IPS DF 19.7 (cell line): ENCODE measurements around the gene CAMTA2.
A peak's percentile ranks its signal among the peaks of the same experiment; 100 is the strongest.

ENCODE experiments used
- DNase-seq: peaks from one replicate; pipeline ENCODE4 v3.0.0-alpha.2; 2013; ENCODE audit warnings: low read depth, low spot score

The CAMTA2 gene

DNA sequence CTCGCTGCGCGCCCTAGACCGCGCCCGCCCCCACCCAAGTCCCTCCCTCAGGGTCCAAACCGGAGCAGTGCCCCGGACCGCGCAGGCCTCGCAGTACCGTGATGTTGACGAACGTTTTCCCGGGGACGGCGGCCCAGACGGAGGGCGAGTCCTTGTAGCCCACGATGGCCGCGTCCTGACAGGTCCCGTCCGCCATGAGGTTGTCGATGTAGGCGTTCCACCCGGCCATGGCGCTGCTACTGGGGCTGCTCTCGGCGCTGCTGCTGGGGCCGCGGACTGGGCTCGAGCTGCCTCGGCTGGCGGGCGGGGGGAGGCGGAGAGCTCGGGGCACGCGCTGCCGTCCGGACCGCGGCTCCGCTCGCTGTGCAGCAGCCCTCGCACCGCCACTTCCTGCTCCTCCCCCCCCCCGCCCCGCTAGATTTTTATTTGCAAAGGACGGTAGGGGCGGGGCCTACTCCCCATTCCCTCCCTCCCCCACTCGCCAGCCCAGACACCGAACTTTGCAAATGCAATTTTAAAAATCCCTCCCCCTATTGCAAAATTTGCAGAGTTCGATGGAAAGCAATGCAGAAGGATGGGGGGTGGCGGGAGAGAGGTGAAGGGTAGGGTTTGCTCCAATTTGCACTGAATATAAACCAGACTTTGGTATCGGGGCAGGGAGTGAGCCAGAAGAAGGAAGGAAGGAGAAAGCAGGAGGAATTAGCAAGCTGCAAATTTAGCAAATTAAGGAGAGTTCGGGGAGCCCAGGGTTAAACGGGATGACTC, 39.1 kb downstream of the CAMTA2 start, which contains the start of gene PFN1:
TSS of gene PFN1 (minus strand) at position 365 of the 765 bp plus-strand sequence. CDS start at position 229, 136 bp downstream.
- DNase-seq = no peak

DNA sequence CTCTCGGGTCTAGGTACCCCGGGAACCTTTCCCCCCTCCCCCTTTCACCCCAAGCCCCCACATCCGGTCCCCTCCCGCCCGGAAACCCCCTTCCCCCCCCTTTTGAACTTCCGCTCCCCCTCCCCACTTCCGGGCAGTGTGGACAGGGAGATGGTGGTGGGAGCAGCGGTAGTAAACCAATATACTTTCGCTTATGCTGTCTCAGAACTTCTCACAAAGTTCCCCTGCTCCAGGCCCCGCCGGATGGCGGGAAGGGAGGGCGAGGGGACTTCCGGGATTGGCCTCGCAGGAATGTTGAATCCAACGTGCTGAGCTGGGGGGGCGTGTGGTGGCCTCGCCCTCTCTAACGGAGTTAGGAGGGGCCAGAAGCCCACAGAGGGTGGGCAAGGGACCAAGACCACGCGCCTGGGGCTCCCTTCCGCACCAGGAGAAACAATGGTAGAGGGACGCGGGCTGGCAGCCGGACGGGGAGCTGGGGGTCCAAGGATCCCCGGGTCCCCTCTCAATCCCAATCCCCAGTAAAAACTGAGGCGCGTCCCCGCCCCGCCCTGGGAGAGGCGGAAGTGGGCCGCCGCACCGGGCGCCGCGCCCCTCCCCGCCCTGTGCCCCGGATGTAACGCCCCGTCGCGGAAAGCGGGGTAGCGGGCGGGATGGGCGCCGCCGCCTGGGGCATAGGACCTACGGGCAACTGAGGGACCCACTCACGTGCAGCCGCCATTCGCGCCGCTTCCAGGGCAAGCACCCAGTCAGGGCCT, 39.9 kb downstream of the CAMTA2 start:
- DNase-seq = no peak

GRCh38 chr17:4947010-4947410, 40.5 kb downstream of the CAMTA2 start:
- no peak for DNase-seq

- no peak for DNase-seq
Observed at GRCh38 chr17:4946312-4946976, 41.0 kb downstream of the CAMTA2 start.

DNA sequence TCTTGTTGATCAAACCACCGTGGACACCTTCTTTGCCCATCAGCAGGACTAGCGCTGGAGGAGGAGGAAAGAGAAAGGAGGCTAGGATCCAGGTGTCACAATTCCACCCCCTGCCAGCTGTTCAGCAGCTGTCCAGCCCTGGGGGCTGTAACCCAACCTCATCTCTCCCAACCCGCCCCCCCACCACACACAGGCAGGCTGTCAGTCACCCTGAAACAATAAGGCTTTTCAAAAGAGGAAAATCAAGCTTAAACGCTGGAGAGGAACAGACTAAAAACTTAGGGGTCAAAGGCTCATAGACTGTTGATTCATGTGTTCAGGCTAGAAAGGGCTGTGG, 41.6 kb downstream of the CAMTA2 start:
- no peak for DNase-seq

DNA sequence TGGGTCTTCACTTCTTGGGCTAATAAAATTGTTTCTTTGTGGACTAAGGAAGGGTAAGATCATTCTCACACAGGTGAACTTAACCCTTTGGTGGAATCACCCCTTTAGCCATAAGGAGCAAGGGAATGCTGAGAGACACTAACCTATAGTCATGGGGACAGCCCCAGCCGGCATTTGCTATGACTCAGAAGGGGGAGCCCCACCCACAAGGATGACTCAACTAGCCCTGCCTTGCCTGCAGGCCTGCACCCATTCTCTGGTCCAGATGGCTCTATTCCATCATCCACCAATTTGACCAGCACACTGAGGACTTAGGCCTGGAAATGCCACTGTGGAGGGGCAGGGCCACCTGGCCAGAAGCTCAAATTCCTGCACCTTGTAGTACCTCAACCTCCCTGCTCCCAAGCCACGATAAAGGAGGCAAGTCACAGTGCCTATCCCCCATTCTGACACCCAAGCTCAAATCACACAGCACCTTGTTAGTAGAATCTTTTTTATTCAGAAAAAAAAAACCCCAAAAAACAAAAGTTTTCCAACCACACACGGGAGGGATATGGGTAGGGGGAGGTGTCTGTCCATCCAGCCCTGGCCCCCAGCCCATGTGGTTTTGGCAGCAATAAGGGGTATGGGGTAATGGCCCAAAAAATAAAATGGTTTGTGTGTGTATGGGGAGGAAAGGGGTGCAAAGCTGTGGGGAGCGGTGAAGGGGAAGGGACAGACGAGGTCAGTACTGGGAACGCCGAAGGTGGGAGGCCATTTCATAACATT, 42.1 kb downstream of the CAMTA2 start:
- DNase-seq = no peak

DNA sequence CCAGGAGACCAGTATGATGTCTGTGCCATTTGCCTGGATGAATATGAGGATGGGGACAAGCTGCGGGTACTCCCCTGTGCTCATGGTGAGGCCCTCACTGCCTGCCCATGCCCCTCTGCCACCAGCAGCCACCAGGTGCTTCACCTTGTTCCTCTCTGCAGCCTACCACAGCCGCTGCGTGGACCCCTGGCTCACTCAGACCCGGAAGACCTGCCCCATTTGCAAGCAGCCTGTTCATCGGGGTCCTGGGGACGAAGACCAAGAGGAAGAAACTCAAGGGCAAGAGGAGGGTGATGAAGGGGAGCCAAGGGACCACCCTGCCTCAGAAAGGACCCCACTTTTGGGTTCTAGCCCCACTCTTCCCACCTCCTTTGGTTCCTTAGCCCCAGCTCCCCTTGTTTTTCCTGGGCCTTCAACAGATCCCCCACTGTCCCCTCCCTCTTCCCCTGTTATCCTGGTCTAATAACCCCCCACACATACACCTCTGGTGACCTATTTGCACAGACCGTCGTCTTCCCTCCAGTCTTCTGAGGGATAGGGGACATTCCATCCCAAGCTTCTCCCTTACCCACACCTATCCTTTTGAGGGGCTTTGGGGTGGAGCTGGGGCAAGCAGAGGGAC, 42.8 kb downstream of the CAMTA2 start:
- DNase-seq = no peak

GRCh38 chr17:4944163-4944553, 43.3 kb downstream of the CAMTA2 start:
- no peak for DNase-seq

DNA sequence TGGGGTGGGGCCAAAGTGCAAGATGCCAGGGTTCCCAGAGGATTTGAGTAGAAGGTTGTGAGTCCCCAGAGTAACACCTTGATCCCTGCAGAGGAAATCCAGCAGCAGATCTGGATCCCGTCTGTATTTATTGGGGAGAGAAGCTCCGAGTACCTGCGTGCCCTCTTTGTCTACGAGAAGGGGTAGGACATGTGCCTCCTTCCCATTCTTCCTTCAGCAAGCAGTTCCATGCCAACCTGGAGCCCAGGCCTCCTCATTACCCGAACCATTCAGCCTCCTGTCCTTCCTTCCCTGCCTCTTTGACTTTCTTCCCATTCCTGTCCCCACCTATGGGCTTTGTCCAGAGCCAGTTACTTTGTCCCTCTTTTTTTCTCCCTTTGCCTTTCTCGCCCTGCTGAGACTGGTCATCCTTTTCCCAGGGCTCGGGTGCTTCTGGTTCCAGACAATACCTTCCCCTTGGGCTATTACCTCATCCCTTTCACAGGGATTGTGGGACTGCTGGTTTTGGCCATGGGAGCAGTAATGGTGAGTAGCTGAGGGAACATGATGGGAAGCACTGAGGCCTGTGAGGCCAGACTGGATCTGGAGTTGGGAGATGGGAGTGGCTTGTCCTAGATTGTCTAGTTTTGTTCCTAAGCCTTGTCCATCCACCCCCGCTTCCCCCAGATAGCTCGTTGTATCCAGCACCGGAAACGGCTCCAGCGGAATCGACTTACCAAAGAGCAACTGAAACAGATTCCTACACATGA, 44.5 kb downstream of the CAMTA2 start:
- no peak for DNase-seq

- no peak for DNase-seq
Observed at GRCh38 chr17:4941319-4941610, 46.2 kb downstream of the CAMTA2 start.

DNA sequence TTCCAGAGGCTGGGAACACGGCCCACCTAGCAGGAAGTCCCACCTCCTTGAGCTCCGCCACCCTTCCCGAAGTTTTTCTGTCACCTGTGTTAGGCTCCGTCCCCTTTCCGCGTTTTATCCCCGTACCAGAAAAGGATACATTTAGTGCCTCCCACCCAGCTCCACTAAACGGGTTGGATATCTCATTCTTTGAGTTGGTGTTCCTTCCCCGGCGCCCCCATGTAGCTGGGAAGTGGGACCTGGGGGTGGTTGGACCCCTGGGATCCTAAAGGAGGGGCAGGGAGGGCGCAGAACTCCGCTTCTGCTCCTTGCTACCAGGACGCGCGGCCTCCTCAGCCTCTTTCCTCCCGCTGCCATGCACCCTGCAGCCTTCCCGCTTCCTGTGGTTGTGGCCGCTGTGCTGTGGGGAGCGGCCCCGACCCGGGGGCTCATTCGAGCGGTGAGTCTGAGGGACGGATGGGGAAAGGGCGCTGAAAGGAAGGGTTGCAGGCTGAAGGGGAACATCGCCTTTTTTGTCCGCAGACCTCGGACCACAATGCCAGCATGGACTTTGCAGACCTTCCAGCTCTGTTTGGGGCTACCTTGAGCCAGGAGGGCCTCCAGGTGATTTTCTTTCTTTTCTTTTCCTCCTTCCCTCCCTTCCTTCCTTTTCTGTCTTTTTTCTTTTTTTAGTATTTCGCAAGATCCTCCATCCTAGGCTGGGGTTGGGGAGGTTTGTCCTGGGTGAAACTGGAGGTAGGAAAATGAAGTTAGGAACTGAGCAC, 46.7 kb downstream of the CAMTA2 start:
- no peak for DNase-seq

DNA sequence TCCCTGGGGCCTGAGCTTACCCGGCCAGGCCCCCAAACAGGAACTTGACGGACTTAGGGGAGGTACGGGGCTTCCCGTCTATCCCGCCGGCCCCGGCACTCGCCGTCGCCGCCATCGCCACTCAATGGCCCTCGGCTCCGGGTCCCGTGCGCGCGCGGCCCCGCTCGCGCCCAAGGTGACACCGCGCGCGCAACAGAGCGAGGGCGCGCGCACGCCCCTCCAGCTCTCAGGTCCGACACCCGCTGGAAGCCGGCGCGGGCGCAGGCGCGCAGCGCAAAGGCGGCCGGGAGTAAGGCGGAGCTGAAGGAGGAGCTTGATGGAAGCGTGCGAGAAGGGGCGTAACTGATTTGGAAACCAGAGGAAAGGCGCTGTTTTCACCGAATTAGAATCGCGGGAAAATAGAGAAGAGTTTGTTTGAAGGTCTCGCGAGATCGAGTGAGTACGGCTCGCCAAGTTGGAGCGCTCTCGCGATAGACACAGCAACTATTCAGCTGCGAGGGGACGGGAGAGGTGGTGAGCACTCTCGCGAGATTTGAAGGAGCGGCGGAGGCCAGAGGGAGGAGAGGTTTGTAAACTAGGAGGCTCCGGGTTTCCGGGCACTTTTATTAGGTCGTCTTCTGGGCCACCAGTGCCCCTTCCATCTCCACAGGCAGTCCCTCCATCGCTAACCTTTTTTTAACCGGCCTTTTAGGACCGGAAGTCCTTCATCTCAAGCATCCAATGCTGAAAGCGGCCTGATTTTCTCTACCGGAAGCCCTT, 47.5 kb downstream of the CAMTA2 start, which contains the start of the genes RNF167 and SLC25A11:
TSS of gene RNF167 (plus strand) at position 473 of the 759 bp plus-strand sequence. CDS start 642 bp downstream, outside the sequence.
TSS of gene SLC25A11 (minus strand) at position 251 of the 759 bp plus-strand sequence. CDS start at position 115, 136 bp downstream.
- DNase-seq = peak; percentile 98

DNA sequence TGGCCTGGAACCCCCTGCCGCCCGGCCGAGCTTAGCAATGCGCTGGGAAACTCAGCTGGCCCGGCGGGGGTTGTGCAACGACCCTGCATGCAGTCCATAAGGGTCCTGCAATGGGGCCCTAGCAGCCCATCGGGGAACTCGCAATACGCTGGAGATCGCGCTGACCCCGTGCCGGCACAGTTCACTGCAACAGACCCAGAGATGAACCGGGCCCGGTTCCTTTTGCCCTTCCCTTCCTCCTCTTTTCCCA, 48.0 kb downstream of the CAMTA2 start:
- no peak for DNase-seq

GRCh38 chr17:4938688-4939545, 48.6 kb downstream of the CAMTA2 start:
- DNase-seq = no peak

DNA sequence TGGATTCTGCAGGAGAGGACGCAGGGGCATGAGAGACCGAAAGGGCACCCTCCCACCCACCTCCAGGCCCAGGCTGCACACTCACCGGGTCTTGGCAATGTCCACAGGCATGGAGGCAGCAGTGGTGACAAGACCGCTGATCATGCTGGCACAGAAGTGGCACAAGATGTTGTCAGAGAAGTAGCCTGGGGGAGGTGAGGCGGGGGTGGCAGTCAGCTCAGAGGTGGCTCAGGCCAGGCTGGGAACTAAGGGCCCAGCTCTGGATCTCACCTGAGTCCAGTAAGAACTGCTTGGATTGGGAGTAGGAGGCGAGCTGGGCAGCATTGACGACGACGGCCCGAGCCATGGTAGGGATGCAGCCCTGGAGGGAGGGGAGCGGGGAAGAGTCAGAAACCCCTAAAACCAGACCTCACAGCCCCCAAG, 49.4 kb downstream of the CAMTA2 start:
- no peak for DNase-seq

DNA sequence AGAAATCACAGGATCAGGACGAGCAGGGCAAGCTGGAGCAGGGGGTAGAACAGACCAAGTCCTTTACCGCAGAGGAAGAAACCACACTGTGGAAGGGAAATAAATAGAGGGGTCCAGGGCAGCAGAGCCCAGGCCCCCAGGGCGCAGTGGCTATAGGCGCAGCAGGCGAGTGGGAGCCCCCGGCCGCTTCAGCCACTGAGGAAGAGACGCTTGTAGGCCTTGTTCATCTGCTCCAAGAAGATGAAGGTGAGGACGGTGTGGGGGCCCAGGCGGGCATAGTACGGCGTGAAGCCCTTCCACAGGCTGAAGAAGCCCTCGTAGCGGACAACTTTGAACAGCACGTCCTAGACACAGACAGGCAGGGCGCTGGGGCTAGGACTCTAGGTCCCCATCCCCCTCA, 49.9 kb downstream of the CAMTA2 start:
- DNase-seq = no peak

DNA sequence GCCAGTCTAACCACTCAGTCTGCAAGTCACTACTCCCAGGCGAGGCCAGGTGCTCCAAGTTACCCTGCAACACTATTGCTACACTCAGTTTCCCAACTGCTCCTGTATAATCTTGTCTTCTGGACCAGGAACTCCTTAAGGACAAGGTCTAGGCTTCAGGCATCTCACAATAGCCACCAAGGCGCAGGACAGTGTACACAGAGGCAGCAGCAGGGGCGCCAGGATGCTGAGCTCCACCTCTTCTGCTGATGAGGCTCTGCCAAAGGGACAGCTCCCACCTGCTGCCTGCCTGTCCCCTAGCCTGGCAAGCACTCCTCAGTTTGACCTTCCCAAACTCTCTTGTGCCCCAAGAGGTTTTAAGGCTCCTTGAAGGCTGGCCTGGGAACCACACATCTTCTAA, 51.0 kb downstream of the CAMTA2 start:
- no peak for DNase-seq

GRCh38 chr17:4935650-4936049, 51.8 kb downstream of the CAMTA2 start:
- DNase-seq = no peak
